Activated CD8-positive, alpha-beta memory T cell treated with anti-CD3 and anti-CD28 coated beads for 48 hours (primary cell): Measurements from ENCODE around the gene PDCL3.

Source experiments
- DNase-seq, 3 experiments: peaks; one replicate each; pipeline ENCODE4 v3.0.0-alpha.2; 2020; ENCODE audit warnings: low read depth in 2 of 3, low spot score in 2 of 3

PDCL3 gene

DNA sequence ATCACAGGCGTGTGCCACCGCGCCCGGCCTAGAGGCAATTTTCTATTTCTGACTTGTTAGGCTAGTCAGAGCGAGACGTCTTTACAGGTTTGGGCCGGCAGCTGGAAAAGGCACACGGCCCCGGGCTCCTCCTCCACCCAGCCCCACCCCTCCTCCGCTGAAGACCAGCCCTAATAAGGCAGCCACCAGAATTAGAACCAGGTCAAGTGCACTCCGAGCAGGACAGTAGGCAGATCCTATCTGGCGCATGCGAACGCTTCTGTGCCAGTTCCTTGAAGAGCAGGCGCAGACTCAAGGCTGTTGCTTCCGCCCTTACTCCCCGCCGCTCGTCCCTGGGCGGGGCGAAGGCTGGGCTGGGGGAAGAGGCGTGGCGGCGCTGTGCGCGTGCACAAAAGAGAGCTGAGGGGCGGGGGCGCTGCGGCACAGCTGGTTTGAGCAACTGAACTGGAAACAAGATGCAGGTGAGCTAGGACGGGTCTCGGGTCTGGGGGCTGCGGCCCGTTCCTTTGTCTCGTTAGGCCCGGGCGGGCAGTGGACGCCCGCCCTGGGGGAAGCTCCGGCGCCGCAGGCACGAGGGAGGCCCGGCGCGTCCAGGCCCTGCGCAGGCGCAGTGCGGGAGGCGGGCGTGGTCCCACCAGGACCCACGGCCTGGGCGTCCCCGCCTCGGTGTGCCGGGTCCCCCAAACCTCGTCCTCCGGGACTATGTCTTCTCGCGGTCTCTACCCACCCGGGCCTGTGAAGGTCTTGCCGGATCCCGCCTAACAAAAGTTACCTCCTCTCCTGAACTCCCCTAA is at the start of gene PDCL3:
Gene PDCL3 (plus strand): TSS at position 381 of the 794 bp plus-strand sequence. CDS start 75 bp downstream, at position 456.
- peak; percentile 78 to 86 (median 82) for DNase-seq

DNA sequence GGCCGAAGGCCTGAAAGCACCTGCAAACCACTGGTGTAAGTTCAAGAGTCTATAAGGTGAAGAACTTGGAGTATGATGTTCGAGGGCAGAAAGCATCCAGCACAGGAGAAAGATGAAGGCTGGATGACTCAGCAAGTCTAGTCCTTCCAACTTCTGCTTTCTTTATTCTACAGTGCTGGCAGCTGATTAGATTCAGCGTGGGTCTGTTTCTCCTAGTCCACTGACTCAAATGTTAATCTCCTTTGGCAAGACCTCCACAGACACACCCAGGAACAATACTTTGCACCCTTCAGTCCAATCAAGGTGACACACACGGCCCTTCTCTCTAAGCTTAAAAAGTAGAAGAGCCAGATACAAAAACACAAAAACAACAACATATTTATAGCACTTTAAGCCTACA is 49.1 kb upstream of the PDCL3 start:
- no peak for DNase-seq

DNA sequence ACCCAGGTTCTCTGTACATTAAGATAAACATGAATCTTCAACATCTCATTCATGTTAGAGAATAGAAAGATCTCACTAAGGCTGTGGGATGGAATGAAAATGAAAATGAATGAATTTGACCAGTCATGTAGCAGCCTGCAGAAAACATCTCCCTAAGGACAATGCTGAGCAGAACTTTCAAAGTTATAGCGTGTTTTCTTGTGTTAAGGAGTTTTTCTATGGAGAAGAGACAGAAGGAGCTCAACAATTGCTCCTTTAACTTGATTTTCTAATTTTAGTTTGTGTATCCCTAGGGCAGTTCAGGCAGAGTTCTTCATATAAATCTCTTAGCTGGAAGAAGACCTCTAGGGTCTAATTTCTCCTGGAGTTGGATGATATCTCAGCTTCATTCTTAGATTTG is 45.2 kb upstream of the PDCL3 start:
- DNase-seq: no peak

DNA sequence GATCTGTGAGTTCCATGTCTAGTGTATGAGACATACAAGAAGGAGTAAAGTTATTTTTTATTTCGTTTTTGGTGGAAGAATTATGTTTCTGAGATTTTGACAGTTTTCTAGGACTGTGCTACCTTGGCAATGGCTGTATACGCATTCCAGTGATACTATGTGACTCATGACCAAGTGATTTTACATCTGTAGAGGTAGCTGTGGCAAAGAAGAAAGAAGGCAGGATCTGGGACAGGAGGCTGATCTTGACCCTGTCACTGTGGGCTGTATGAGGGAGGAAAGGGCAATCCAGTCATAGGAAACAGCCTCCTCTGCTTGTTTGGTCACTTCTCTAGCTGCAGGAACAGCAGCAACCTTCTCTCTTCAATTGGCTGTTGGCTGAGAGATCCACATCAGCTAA is 44.0 kb upstream of the PDCL3 start:
- no peak for DNase-seq

DNA sequence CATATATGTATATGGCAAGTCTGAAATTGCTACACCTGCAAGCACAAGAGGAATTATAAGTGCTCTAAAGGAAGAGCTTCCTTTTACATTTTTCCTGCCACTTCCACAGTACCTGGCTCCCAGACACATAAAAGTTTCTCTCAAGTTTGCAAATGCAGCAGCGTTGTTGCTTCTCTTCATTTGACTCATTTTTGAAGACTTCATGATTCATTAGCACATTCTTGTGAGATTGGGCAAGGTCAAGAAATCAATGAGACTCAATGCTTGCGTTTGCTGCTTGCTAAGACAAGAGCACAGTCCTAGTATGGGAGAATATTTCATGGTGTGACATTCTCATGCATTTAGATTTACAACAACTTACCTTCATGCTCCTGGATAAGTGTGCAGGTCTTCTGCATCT is 42.6 kb upstream of the PDCL3 start:
- no peak for DNase-seq

GRCh38 chr2:100522430-100522829 is 40.4 kb upstream of the PDCL3 start:
- no peak for DNase-seq

DNA sequence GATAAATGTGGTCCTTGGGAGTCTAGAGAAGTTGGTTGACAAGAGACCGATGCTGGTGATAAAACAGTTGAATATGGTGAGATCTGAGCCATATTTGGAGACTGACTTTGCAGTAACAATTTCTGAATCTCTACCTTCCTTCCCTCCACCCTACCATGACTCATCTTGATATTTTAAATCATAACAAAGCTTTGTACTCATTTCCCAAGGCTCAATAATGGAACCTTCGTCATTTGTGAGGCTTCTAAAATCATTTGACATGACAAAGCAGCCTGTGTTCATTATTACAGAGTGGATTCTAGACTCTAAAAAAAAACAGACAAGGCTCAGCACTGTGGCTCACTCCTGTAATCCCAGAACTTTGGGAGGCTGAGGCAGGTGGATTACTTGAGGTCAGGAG is 38.5 kb upstream of the PDCL3 start:
- DNase-seq: no peak

- DNase-seq: no peak
Measured at GRCh38 chr2:100526868-100527267, 35.9 kb upstream of the PDCL3 start.

GRCh38 chr2:100527440-100528015 is 35.3 kb upstream of the PDCL3 start:
- DNase-seq: no peak

- no peak for DNase-seq
Measured at GRCh38 chr2:100529176-100529575, 33.6 kb upstream of the PDCL3 start.

DNA sequence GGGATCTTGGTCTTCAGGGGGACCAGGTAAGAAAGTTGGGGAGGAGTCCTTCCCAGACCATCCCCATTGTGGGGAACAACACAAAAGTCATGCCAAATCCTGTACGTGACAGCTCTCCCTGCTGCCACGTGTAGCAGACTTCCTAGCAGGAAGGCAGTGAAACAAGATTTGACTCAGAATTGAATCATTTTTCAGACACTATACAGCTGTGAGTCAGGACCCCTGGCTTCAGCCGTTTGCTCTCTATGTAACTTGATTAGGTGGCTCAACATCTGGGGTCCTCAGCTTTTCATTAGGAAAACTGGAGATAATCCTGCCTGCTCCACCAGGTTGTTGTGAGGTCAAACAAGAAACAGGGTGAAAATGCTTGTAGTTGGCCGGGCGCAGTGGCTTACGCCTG is 32.9 kb upstream of the PDCL3 start:
- no peak for DNase-seq

DNA sequence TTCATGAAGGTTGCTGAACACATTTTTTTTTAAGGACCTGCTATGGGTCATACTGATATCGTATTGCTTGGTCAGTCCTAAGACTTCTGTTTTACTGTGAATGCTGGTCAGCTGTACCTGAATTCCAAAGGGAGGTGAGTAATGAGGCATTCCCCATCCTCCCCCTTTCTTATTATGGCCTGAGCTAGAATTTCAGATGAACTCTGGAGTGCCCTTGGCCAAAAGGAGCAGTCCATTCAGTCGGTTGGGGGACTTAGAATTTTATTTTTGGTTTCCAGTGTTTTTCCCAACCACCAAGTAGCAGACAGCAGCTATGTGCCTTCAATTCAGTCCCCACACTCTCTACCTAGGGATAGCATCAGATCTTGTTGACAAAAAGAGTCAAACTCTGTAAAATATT is 26.9 kb upstream of the PDCL3 start:
- DNase-seq: no peak

GRCh38 chr2:100537918-100538317 is 24.9 kb upstream of the PDCL3 start:
- no peak for DNase-seq

DNA sequence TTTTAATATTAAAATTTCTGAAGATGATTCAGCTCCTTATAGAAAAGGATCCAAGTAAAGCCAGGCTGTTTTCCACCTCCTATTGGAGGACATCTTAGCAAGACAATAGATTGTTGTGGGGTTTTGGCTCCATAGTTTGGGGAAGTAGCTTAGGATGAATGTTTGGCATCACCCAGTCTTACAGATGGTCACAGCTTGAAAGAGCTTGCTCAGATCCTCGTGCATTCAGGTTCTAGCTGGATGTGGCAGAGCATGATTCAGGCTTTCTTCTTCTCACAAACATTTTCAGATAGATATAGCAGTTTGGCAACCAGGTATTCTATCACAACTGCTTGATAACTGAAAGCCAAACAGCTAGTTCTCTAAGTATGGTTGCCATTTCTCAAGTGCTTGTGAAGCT is 23.6 kb upstream of the PDCL3 start:
- DNase-seq: no peak

DNA sequence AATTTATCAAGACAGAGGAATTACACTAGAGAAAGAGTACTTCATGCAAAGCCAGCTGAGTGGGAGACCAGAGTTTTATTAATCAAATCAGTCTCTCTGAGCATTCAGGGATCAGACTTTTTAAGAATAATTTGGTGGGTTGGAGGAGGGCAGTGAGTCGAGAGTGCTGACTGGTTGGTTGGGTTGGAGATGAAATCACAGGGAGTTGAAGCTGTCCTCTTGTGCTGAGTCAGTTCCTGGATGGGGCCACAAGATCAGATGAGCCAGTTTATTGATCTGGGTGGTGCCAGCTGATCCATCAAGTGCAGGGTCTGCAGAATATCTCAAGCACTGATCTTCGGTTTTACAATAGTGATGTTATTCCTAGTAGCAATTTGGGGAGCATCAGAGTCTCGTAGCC is 21.4 kb upstream of the PDCL3 start:
- DNase-seq: no peak

DNA sequence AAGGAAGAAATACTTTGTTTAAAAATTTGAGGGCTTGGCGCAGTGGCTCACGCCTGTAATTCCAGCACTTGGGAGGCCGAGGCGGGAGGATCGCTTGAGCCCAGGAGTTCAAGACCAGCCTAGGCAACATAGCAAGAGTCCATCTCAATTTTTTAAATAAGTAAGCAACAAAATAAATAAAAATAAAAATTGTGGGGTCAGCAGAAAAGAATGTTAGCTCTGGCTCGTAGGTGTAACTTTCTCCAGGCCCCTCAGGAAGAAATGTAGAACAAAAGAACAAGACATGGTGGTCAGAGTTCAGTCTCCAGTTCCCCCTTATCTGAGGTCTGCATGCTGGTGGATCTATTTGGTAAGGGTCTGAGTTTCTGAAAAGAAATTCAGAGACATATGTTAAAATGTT is 20.4 kb upstream of the PDCL3 start:
- no peak for DNase-seq

GRCh38 chr2:100544911-100545596 is 17.7 kb upstream of the PDCL3 start:
- DNase-seq: no peak

- DNase-seq: no peak
Measured at GRCh38 chr2:100546469-100546868, 16.3 kb upstream of the PDCL3 start.

GRCh38 chr2:100548771-100549170 is 14.0 kb upstream of the PDCL3 start:
- no peak for DNase-seq

DNA sequence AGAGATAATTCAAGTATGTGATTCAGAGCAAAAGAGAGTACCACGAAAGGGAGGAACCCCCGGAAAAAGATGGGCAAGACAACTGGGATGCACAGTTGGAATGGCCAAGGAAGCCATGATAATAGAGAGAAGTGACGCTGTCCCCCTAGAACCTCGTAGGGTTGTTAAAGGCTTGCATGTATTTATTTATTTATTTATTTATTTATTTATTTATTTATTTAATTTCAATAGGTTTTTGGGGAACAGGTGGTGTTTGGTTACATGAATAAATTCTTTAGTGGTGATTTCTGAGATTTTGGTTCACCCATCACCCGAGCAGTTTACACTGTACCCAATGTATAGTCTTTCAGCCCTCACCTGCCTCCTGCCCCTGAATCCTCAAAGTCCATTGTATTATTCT is 11.5 kb upstream of the PDCL3 start:
- DNase-seq: no peak

DNA sequence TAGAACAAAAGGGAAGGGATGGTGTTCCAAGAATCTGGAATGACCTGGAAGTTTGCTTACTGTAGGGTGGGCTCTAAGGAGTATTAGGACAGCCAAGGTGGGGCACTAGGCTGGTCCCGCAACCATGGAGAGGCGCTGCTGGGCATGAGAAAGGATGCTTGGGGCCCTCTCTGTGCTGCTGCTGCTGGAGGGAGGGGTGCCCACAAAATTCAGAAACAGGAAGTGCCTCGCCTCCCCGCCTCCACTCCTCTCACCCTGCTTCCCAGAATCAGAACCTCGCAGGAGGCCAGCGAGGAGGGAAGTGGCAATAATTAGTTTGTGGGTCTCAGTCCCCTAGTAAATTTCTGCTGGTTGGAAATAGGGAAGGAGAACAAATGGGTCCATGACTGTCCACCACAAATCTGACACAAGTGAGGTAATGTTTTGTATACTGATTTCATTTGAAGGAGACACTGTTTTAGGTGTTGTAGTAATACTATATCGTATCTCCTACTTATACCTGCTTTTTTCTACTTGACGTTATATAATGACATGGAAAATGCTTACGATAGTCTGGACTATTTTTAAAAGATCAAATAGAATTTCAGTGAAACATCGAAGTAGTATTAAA is 7.9 kb upstream of the PDCL3 start:
- peak in 1 of 3 experiments; percentile 10 for DNase-seq

DNA sequence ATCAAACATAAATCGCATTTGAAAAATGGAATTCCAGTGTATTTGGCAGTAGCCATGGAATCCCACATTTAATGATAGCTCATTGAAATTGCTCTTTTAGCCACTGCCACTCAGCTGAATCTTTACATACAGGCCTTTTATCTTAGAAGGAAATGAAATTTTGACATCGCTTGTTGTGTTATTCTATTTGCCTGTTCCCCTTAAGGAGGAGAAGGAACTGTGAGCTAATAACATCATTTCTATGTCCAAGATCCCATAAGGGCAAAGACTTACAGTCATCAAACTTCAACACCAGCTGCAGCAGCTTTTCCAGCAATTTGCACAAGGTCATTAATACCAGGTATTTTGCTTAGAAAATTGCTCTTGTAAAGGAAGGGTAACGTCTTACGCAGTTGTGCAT is 6.0 kb upstream of the PDCL3 start:
- DNase-seq: no peak
